ENCODE results near the gene TYSND1.

- TF ChIP-seq CTCF (IDR thresholded peaks at IDR 0.05; ENCODE audit: insufficient read depth, low read length, poor library complexity, severe bottlenecking) (no peak), EZH2phosphoT487 (conservative IDR thresholded peaks at IDR 0.05; ENCODE audit: low read length) (no peak)
Observed at GRCh38 chr10:70112071-70112470, 34.4 kb downstream of the TYSND1 start.

Measured in SU-DHL-6 (cell line).